B cell (primary cell): Measurements from ENCODE around the gene NUDT1. TPM values are rescaled to one million over a fixed set of nuclear protein-coding genes. Genes with fewer than 3 reads are reported as not detected.
A peak's percentile ranks its signal among the peaks of the same experiment; 100 is the strongest.

ENCODE experiments used
- ATAC-seq: fragments of 200-7000 bp; cut with Tn5 transposase; one replicate; pipeline ENCODE4 v1.10.0; 2021; ENCODE audit warnings: low read depth, mild to moderate bottlenecking, moderate number of reproducible peaks, moderate library complexity
- CTCF ChIA-PET: fragments of 350-600 bp; sonication (Branson Sonifier 250); formaldehyde crosslinking; loops from one replicate; lab custom pipeline; 2021; ENCODE audit warnings: antibody characterized with exemption, inconsistent platforms; lab: Charles Lee
- POLR2A ChIA-PET: fragments of 350-600 bp; sonication (Branson Sonifier 250); formaldehyde crosslinking; loops from one replicate; lab custom pipeline; 2021; ENCODE audit warnings: antibody characterized with exemption; lab: Charles Lee
- DNase-seq: peaks from one replicate; pipeline ENCODE4 v3.0.0; 2013
- H2AFZ ChIP-seq: 2 replicates; pipeline ENCODE4 v1.6.1; 2012; ENCODE audit warnings: mild to moderate bottlenecking, low read depth, low read length; ENCODE audit not compliant: insufficient read depth, poor library complexity, severe bottlenecking
- H3K27ac ChIP-seq, 2 donors: 1 replicate in 1 of 2; 2 replicates in 1 of 2; pipeline ENCODE4 v1.5.1; 2012 to 2013; ENCODE audit warnings: low read length in 2 of 2, mild to moderate bottlenecking in 2 of 2, moderate library complexity in 1 of 2
- H3K27me3 ChIP-seq, 4 experiments: fragments of 200-600 bp in 1 of 4; sonication (generic) in 1 of 4; replicated peaks in 1 of 4; 1 replicate in 2 of 4; 2 replicates in 2 of 4; pipeline versions ENCODE4 v1.6.1 to v1.7.0; 2013 to 2016; ENCODE audit warnings: low read length in 3 of 4, mild to moderate bottlenecking in 2 of 4, mixed read lengths in 1 of 4, moderate library complexity in 1 of 4; ENCODE audit not compliant: insufficient read depth in 4 of 4, control insufficient read depth in 3 of 4; ENCODE audit errors: control extremely low read depth in 1 of 4
- H3K36me3 ChIP-seq, 2 experiments: replicated peaks in 1 of 2; 1 replicate in 1 of 2; 2 replicates in 1 of 2; pipeline versions ENCODE4 v1.6.1 to v1.7.1; 2013; ENCODE audit warnings: low read length in 1 of 2; ENCODE audit not compliant: insufficient read depth in 2 of 2, control insufficient read depth in 1 of 2; ENCODE audit errors: control extremely low read depth in 1 of 2, extremely low read depth in 1 of 2
- H3K4me1 ChIP-seq, 2 donors: fragments of 200-600 bp in 1 of 2; sonication (generic) in 1 of 2; 1 replicate in 1 of 2; 2 replicates in 1 of 2; pipeline versions ENCODE4 v1.5.1 to v1.6.1; 2013 to 2017; ENCODE audit warnings: low read length in 2 of 2; ENCODE audit not compliant: control insufficient read depth in 2 of 2, insufficient read depth in 2 of 2
- H3K4me2 ChIP-seq: replicated peaks from 2 replicates; pipeline ENCODE3; 2012; ENCODE audit warnings: mild to moderate bottlenecking, low read depth, low read length; ENCODE audit not compliant: poor library complexity, severe bottlenecking
- H3K4me3 ChIP-seq, 5 experiments: fragments of 200-600 bp in 1 of 5; sonication (generic) in 1 of 5; 1 replicate in 3 of 5; 2 replicates in 2 of 5; pipeline versions ENCODE4 v1.5.1 to v1.7.0; 2011 to 2016; ENCODE audit warnings: low read length in 4 of 5, mild to moderate bottlenecking in 4 of 5, low read depth in 2 of 5, control low read depth in 1 of 5, moderate library complexity in 1 of 5; ENCODE audit not compliant: insufficient read depth in 1 of 5; ENCODE audit errors: control extremely low read depth in 1 of 5, extremely low read depth in 1 of 5
- H3K79me2 ChIP-seq: fragments of 200-600 bp; sonication (generic); one replicate; pipeline ENCODE4 v1.6.0; 2016; ENCODE audit warnings: low read length; ENCODE audit not compliant: control insufficient read depth, insufficient read depth
- H3K9ac ChIP-seq: fragments of 200-600 bp; sonication (generic); 2 replicates; pipeline ENCODE4 v1.6.1; 2017; ENCODE audit warnings: mild to moderate bottlenecking, low read length, moderate library complexity
- H3K9me3 ChIP-seq, 3 donors: one replicate each; pipeline versions ENCODE4 v1.6.1 to v1.7.1; 2013; ENCODE audit warnings: low read length in 2 of 3; ENCODE audit not compliant: control insufficient read depth in 2 of 3, insufficient read depth in 1 of 3; ENCODE audit errors: control extremely low read depth in 1 of 3
- H4K20me1 ChIP-seq: 2 replicates; pipeline ENCODE4 v1.6.0; 2012; ENCODE audit warnings: mild to moderate bottlenecking, low read length; ENCODE audit not compliant: insufficient read depth, control insufficient read depth, poor library complexity, severe bottlenecking
- H3K27ac Mint-ChIP-seq: one replicate; pipeline ENCODE4 v1.8.0; 2021; ENCODE audit warnings: mixed read lengths
- H3K27me3 Mint-ChIP-seq: one replicate; pipeline ENCODE4 v1.8.0; 2021; ENCODE audit warnings: mixed read lengths
- H3K4me1 Mint-ChIP-seq: one replicate; pipeline ENCODE4 v1.8.0; 2021; ENCODE audit warnings: mixed read lengths
- H3K4me3 Mint-ChIP-seq: one replicate; pipeline ENCODE4 v1.8.0; 2021; ENCODE audit warnings: mixed read lengths
- H3K9me3 Mint-ChIP-seq: one replicate; pipeline ENCODE4 v1.8.0; 2022; ENCODE audit warnings: mixed read lengths; ENCODE audit not compliant: insufficient read depth
- EZH2 ChIP-seq: IDR thresholded peaks from 2 replicates; pipeline ENCODE4 v1.6.1; 2012; ENCODE audit warnings: borderline replicate concordance, low read depth, mild to moderate bottlenecking, moderate library complexity, low read length; ENCODE audit not compliant: insufficient read depth, poor library complexity, severe bottlenecking
- WGBS: methylation state at CpG from one replicate; pipeline ENCODE4 v1.1.5; 2013; ENCODE audit warnings: missing lambda C conversion rate; ENCODE audit not compliant: insufficient coverage; 5-methylcytosine and 5-hydroxymethylcytosine counted together
- intact Hi-C: fragments of 100-400 bp; cut with micrococcal nuclease; formaldehyde crosslinking; loops from one replicate; pipeline ENCODE4 v1.10.0; 2022
- polyA plus RNA-seq: library from polyadenylated mRNA; depleted of rRNA; stranded (reverse); fragments of >200 nt; gene quantifications from 2 replicates; pipeline ENCODE4 v1.2.3, GENCODE V29; 2012
- total RNA-seq, 2 donors: library from RNA; stranded (reverse); fragments of 120-200 nt in 1 of 2; gene quantifications; 1 replicate in 1 of 2; 2 replicates in 1 of 2; pipeline versions ENCODE4 v1.2.3 to v1.2.4, GENCODE V29; 2013 to 2022
- TF ChIP-seq, protein P1 (sequence below): fragments of 200-600 bp; IDR thresholded peaks from one replicate; pipeline ENCODE4 v1.8.0; 2022; ENCODE audit warnings: antibody characterized with exemption, mild to moderate bottlenecking

Gene NUDT1
- total and polyA plus RNA-seq, 2 donors (not counting 1 experiment from before 2014, with no cell fraction given) = 21.1 to 22.9 TPM

DNA sequence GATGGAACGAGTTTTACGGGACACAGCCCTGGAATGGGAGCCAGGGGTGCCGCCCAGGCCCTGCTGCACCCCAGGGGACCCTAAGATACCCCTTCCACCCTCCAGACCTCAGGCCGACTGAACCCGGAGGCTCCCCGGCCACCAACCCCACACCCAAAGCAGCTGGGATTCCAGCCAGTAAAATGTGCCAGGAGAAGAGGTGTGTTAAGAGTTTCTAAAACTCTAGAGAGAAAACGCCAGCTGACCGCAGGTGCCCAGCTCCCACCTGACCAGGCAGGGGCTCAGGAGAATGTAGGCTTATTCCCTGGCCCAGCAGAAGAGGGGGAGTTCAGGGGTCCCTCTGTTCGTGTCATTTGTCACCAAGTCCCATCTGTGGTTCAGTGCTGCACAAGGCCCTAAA is 17.5 kb downstream of the NUDT1 start:
- ATAC-seq (no peak), DNase-seq (no peak)
- TF ChIP-seq, protein P1, sequence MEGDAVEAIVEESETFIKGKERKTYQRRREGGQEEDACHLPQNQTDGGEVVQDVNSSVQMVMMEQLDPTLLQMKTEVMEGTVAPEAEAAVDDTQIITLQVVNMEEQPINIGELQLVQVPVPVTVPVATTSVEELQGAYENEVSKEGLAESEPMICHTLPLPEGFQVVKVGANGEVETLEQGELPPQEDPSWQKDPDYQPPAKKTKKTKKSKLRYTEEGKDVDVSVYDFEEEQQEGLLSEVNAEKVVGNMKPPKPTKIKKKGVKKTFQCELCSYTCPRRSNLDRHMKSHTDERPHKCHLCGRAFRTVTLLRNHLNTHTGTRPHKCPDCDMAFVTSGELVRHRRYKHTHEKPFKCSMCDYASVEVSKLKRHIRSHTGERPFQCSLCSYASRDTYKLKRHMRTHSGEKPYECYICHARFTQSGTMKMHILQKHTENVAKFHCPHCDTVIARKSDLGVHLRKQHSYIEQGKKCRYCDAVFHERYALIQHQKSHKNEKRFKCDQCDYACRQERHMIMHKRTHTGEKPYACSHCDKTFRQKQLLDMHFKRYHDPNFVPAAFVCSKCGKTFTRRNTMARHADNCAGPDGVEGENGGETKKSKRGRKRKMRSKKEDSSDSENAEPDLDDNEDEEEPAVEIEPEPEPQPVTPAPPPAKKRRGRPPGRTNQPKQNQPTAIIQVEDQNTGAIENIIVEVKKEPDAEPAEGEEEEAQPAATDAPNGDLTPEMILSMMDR = no peak
- TF ChIP-seq EZH2 = no peak
- whole genome bisulfite sequencing = 92% methylated on average over 5 of the region's 9 CpGs
- H3K4me1 ChIP-seq = peaks cover 25 to 44% of the 10 kb centered on the region in 2 donors
- Mint-ChIP-seq H3K4me3 (peak overlapping the region; percentile 76), H3K27me3 (no peaks in the 10 kb centered on the region), H3K9me3 (no peaks in the 10 kb centered on the region), H3K27ac (peak overlapping the region; percentile 90), H3K4me1 (peaks cover 44% of the 10 kb centered on the region)
- no peaks in the 10 kb centered on the region for H3K27me3 ChIP-seq
- peaks cover 1 to 70% of the 10 kb centered on the region in 2 experiments for H3K36me3 ChIP-seq
- peak overlapping the region; percentile 63 for H3K4me2 ChIP-seq
- no peak overlapping the region for H3K4me3 ChIP-seq
- no peak overlapping the region for H3K9ac ChIP-seq
- ChIA-PET CTCF (interaction anchor here (0.6 to 3.2 kb wide), 7 partner anchors 11 to 88 kb away, joined by 3 to 27 read pairs (median 5); no protein-coding TSS in a partner anchor), POLR2A (interaction anchor here (0.8 to 1.5 kb wide), 3 partner anchors 18 to 51 kb away, joined by 3 to 6 read pairs (median 3); no protein-coding TSS in a partner anchor)
- H3K27ac ChIP-seq = peak overlapping the region; percentile 40 to 66
- no peak overlapping the region for H2AFZ ChIP-seq
- H3K79me2 ChIP-seq = peaks cover 40% of the 10 kb centered on the region
- intact Hi-C loops = no loop called here
- peaks cover 20% of the 10 kb centered on the region for H4K20me1 ChIP-seq
- no peaks in the 10 kb centered on the region for H3K9me3 ChIP-seq

DNA sequence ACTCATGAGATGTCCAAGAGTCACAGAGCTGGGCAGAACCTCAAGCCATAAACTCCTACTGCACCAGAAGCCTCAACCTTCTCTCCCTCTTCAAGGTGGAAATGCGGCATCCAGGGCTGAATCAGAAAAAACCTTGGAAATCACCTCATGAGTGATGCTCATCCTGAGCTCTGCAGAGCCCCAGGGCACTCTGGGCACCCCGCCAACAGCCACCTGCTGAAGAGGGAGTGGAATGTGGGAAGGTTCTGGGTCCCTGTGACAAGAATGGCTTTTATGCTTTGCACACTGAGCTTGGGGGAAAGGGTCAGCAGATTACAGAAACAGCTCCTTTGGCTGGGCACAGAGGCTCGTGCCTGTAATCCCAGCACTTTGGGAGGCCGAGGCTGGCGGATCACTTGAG is 18.8 kb downstream of the NUDT1 start:
- WGBS = 89% methylated on average over 3 of the region's 5 CpGs
- H3K9ac ChIP-seq = no peak overlapping the region

More for the DNA sequence above, 18.8 kb downstream of the NUDT1 start:
- Histone ChIP-seq H3K27me3 (no peaks in the 10 kb centered on the region), H3K9me3 (no peaks in the 10 kb centered on the region), H3K4me3 (no peak overlapping the region), H3K4me1 (peaks cover 25 to 44% of the 10 kb centered on the region in 2 donors), H3K79me2 (peaks cover 36% of the 10 kb centered on the region), H3K36me3 (peaks cover 1 to 61% of the 10 kb centered on the region in 2 experiments), H4K20me1 (peaks cover 14% of the 10 kb centered on the region), H2AFZ (no peak overlapping the region), H3K4me2 (no peak overlapping the region), H3K27ac (peak overlapping the region; percentile 96 to 98)
- Mint-ChIP-seq H3K4me1 (peaks cover 40% of the 10 kb centered on the region), H3K27me3 (no peaks in the 10 kb centered on the region), H3K4me3 (peak overlapping the region; percentile 34), H3K27ac (peak overlapping the region; percentile 90), H3K9me3 (no peaks in the 10 kb centered on the region)
- no peak for ATAC-seq
- CTCF ChIA-PET = interaction anchor here (1.2 to 3.2 kb wide), 4 partner anchors 13 to 87 kb away, joined by 3 to 27 read pairs (median 7); no protein-coding TSS in a partner anchor
- no peak for TF ChIP-seq EZH2
- TF ChIP-seq, protein P1 = no peak
- POLR2A ChIA-PET = interaction anchor here (0.6 to 1.9 kb wide), 2 partner anchors 23 to 26 kb away, joined by 4 to 6 read pairs; no protein-coding TSS in a partner anchor
- DNase-seq = no peak
- intact Hi-C loops = loop anchor here (1.0 to 5.0 kb wide), 3 partner anchors 28 to 53 kb away; partner anchors contain the start of genes MAD1L1 and SNX8
